A549 (cell line): ENCODE results near the gene SGTA. TPM values are rescaled to one million over a fixed set of nuclear protein-coding genes. Genes with fewer than 3 reads are reported as not detected.

Experiments
- ATAC-seq, 2 experiments: fragments of 200-7000 bp in 1 of 2; fragments of >200 bp in 1 of 2; cut with Nextera tagmentation in 1 of 2; cut with Tn5 transposase in 1 of 2; 3 replicates each; pipeline versions ENCODE4 v1.8.0 to v1.9.1; 2018 to 2020; ENCODE audit warnings: mild to moderate bottlenecking in 1 of 2, moderate library complexity in 1 of 2
- CTCF ChIA-PET: fragments of 300-600 bp; sonication (Branson Sonifier 250); formaldehyde crosslinking; extraction: SDS; loops from one replicate; lab custom pipeline; 2021; ENCODE audit warnings: antibody characterized with exemption, inconsistent platforms; lab: Yijun Ruan, JAX
- POLR2A ChIA-PET: fragments of 350-600 bp; formaldehyde crosslinking; extraction: SDS; loops from one replicate; lab custom pipeline; 2021; ENCODE audit warnings: antibody characterized with exemption, inconsistent platforms; lab: Yijun Ruan, JAX
- DNase-seq, 2 experiments: peaks; one replicate each; pipeline versions ENCODE4 v3.0.0 to v3.0.0-alpha.2; 2011 to 2016; ENCODE audit warnings: low read depth in 1 of 2, low spot score in 1 of 2
- FAIRE-seq: peaks from 2 replicates; lab custom pipeline; 2011; peaks lifted over from hg19 to GRCh38; lab: Jason Lieb, UNC
- H3K27ac ChIP-seq, 2 experiments: fragments of >200 bp; sonication (Bioruptor Twin); formaldehyde crosslinking; 3 replicates each; pipeline ENCODE4 v1.5.1; 2016 to 2017
- H3K4me1 ChIP-seq: fragments of >200 bp; sonication (Bioruptor Twin); formaldehyde crosslinking; 3 replicates; pipeline ENCODE4 v1.6.1; 2016
- H3K4me2 ChIP-seq: fragments of >200 bp; sonication (Bioruptor Twin); formaldehyde crosslinking; 3 replicates; pipeline ENCODE4 v1.6.1; 2016
- H3K4me3 ChIP-seq: fragments of >200 bp; sonication (Bioruptor Twin); formaldehyde crosslinking; 3 replicates; pipeline ENCODE4 v1.5.1; 2016
- H3K9me3 ChIP-seq: fragments of >200 bp; sonication (Bioruptor Twin); formaldehyde crosslinking; 3 replicates; pipeline ENCODE4 v1.6.1; 2016
- ATOH8 ChIP-seq: fragments of 250-450 bp; sonication (Bioruptor Pico); IDR thresholded peaks from 2 replicates; pipeline ENCODE4 v1.5.0; 2020; ENCODE audit warnings: low read depth, mild to moderate bottlenecking, moderate library complexity
- CEBPB ChIP-seq, 2 experiments: fragments of >200 bp in 1 of 2; sonication (Bioruptor Twin) in 1 of 2; formaldehyde crosslinking in 1 of 2; IDR thresholded peaks; 2 replicates each; pipeline ENCODE4 v1.6.1; 2012 to 2016
- CHD2 ChIP-seq: fragments of 150-350 bp; IDR thresholded peaks from 2 replicates; pipeline ENCODE4 v1.6.1; 2014; ENCODE audit warnings: low read length; ENCODE audit not compliant: partially characterized antibody
- EHF ChIP-seq: fragments of 250-450 bp; sonication (Bioruptor Pico); IDR thresholded peaks from 2 replicates; pipeline ENCODE4 v1.5.0; 2020; ENCODE audit warnings: mild to moderate bottlenecking
- EHMT2 ChIP-seq: fragments of 200-600 bp; sonication (generic); IDR thresholded peaks from 2 replicates; pipeline ENCODE4 v1.6.1; 2016; ENCODE audit warnings: antibody characterized with exemption, low read depth, mild to moderate bottlenecking, moderate library complexity
- EP300 ChIP-seq, 2 experiments: fragments of >200 bp; sonication (Bioruptor Twin); formaldehyde crosslinking; IDR thresholded peaks; 2 replicates in 1 of 2; 3 replicates in 1 of 2; pipeline ENCODE4 v1.6.1; 2016 to 2017
- ESRRA ChIP-seq: fragments of 150-350 bp; IDR thresholded peaks from 2 replicates; pipeline ENCODE4 v1.6.1; 2014; ENCODE audit warnings: mild to moderate bottlenecking, low read length, borderline replicate concordance
- FOSL2 ChIP-seq, 2 experiments: fragments of 450-650 bp in 1 of 2; fragments of >200 bp in 1 of 2; sonication (Bioruptor Twin) in 1 of 2; formaldehyde crosslinking; IDR thresholded peaks; 2 replicates each; pipeline versions ENCODE4 v1.5.0 to v1.6.1; 2016 to 2020; ENCODE audit warnings: mild to moderate bottlenecking in 1 of 2, moderate library complexity in 1 of 2
- FOXS1 ChIP-seq: fragments of 250-450 bp; sonication (Bioruptor Pico); IDR thresholded peaks from 2 replicates; pipeline ENCODE4 v1.5.0; 2020; ENCODE audit warnings: mild to moderate bottlenecking, moderate library complexity
- JUN ChIP-seq, 2 experiments: fragments of >200 bp; sonication (Bioruptor Twin); formaldehyde crosslinking; IDR thresholded peaks; 2 replicates in 1 of 2; 3 replicates in 1 of 2; pipeline ENCODE4 v1.6.1; 2016 to 2017
- JUNB ChIP-seq: fragments of >200 bp; sonication (Bioruptor Twin); formaldehyde crosslinking; IDR thresholded peaks from 2 replicates; pipeline ENCODE4 v1.6.1; 2016
- KDM1A ChIP-seq: fragments of 200-600 bp; sonication (generic); IDR thresholded peaks from 2 replicates; pipeline ENCODE4 v1.6.1; 2016; ENCODE audit warnings: low read depth, mild to moderate bottlenecking
- KDM5A ChIP-seq: fragments of 200-600 bp; sonication (generic); IDR thresholded peaks from 2 replicates; pipeline ENCODE4 v1.6.1; 2016; ENCODE audit warnings: antibody characterized with exemption, mild to moderate bottlenecking
- POLR2AphosphoS2 ChIP-seq: conservative IDR thresholded peaks from 2 replicates; pipeline ENCODE4 v1.6.1; 2012; ENCODE audit warnings: low read length, improper control_type of control experiment, inconsistent platforms
- RARB ChIP-seq: fragments of 250-450 bp; sonication (Bioruptor Pico); IDR thresholded peaks from 2 replicates; pipeline ENCODE4 v1.8.0; 2021; ENCODE audit warnings: mild to moderate bottlenecking, moderate library complexity
- RNF2 ChIP-seq: fragments of 200-600 bp; sonication (generic); IDR thresholded peaks from 2 replicates; pipeline ENCODE4 v1.6.1; 2016; ENCODE audit warnings: low read depth, mild to moderate bottlenecking, antibody characterized with exemption, moderate library complexity, borderline replicate concordance
- SMC3 ChIP-seq: fragments of >200 bp; sonication (Bioruptor Twin); formaldehyde crosslinking; IDR thresholded peaks from 3 replicates; pipeline ENCODE4 v1.6.1; 2018; ENCODE audit warnings: inconsistent platforms
- SREBF2 ChIP-seq: fragments of 450-650 bp; IDR thresholded peaks from 2 replicates; pipeline ENCODE4 v1.6.1; 2014; ENCODE audit warnings: mild to moderate bottlenecking, moderate library complexity
- TFCP2L1 ChIP-seq: fragments of 250-450 bp; sonication (Bioruptor Pico); IDR thresholded peaks from 2 replicates; pipeline ENCODE4 v1.5.0; 2021; ENCODE audit warnings: mild to moderate bottlenecking
- ZNF302 ChIP-seq: fragments of 250-450 bp; sonication (Bioruptor Pico); IDR thresholded peaks from 2 replicates; pipeline ENCODE4 v1.9.0; 2021; ENCODE audit warnings: inconsistent platforms, mild to moderate bottlenecking, moderate library complexity
- WGBS: methylation state at CpG from one replicate; pipeline ENCODE4 v1.1.6; 2017; ENCODE audit errors: missing lambda C conversion rate; 5-methylcytosine and 5-hydroxymethylcytosine counted together
- polyA plus RNA-seq, 4 experiments: library from polyadenylated mRNA; depleted of rRNA in 3 of 4; stranded (reverse); fragments of >200 nt; fragmentation: RNase III in 1 of 4; extraction: RNeasy Plus Mini Kit Qiagen cat#74134 plus additional on column Dnase treatment in 1 of 4; gene quantifications; 2 replicates in 3 of 4; 3 replicates in 1 of 4; pipeline ENCODE4 v1.2.3, GENCODE V29; 2011 to 2017
- TF ChIP-seq, protein P1 (sequence below): fragments of 250-450 bp; sonication (Bioruptor Pico); IDR thresholded peaks from 2 replicates; pipeline ENCODE4 v1.5.0; 2021; ENCODE audit warnings: mild to moderate bottlenecking, moderate library complexity, borderline replicate concordance
- TF ChIP-seq, protein P2 (sequence below): IDR thresholded peaks from 2 replicates; pipeline ENCODE4 v1.6.1; 2012; ENCODE audit warnings: low read depth, borderline replicate concordance

The SGTA gene
- polyA plus RNA-seq, 2 of the 4 experiments (the other 2 are of a cell fraction), result 39.1 to 48.0 TPM

DNA sequence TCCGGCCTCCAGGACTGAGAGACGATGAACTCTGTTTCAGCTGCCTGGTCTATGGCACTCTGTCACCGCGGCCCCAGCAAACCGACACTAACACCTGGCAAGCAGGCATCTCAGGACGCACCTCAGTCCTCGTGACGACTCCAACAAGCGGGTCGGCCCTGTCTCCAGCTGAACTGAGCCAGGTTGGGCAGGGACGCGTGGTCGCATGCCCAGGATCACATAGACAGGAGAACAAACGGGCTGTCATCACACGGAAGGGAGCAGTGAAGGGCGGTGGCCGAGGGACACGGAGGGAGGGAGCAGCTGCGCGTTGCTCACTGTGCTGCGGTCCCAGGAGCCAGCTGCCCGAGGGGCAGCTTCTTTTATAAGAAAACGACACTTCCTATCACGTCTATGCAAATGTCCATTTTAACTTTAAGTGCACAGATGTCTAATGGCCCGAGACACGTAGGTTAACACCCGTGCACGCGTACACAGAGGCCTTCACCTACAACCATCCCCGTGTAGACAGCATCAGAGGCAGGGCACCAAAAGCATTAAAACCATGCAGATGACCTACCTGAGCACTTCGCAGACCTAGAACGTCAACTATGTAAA lies 8.9 kb downstream of the SGTA start:
- ChIA-PET POLR2A (no interaction called here), CTCF (no interaction called here)
- Histone ChIP-seq H3K4me1 (no peaks in the 10 kb centered on the region), H3K4me2 (no peak overlapping the region), H3K27ac (no peak overlapping the region), H3K9me3 (no peaks in the 10 kb centered on the region), H3K4me3 (no peak overlapping the region)
- TF ChIP-seq EHF (CRISPR knock-in tag) (no peak), FOSL2 (IDR thresholded peaks at IDR 0.05) (no peak), FOSL2 (CRISPR knock-in tag; IDR thresholded peaks at IDR 0.05) (no peak), ESRRA (no peak), SMC3 (no peak), FOXS1 (no peak), ATOH8 (CRISPR knock-in tag) (no peak), JUN (IDR thresholded peaks at IDR 0.05) (no peak), POLR2AphosphoS2 (no peak), RARB (CRISPR knock-in tag) (no peak), CHD2 (no peak), EHMT2 (no peak), KDM1A (no peak), JUNB (no peak)
- TF ChIP-seq, protein P1, sequence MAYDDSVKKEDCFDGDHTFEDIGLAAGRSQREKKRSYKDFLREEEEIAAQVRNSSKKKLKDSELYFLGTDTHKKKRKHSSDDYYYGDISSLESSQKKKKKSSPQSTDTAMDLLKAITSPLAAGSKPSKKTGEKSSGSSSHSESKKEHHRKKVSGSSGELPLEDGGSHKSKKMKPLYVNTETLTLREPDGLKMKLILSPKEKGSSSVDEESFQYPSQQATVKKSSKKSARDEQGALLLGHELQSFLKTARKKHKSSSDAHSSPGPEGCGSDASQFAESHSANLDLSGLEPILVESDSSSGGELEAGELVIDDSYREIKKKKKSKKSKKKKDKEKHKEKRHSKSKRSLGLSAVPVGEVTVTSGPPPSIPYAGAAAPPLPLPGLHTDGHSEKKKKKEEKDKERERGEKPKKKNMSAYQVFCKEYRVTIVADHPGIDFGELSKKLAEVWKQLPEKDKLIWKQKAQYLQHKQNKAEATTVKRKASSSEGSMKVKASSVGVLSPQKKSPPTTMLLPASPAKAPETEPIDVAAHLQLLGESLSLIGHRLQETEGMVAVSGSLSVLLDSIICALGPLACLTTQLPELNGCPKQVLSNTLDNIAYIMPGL (CRISPR knock-in tag), result no peak
- TF ChIP-seq, protein P2, sequence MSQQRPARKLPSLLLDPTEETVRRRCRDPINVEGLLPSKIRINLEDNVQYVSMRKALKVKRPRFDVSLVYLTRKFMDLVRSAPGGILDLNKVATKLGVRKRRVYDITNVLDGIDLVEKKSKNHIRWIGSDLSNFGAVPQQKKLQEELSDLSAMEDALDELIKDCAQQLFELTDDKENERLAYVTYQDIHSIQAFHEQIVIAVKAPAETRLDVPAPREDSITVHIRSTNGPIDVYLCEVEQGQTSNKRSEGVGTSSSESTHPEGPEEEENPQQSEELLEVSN, result no peak
- no peak for ATAC-seq
- no peak for DNase-seq
- no peak for FAIRE-seq
- WGBS, result 93% methylated on average over 28 of the region's 32 CpGs

GRCh38 chr19:2771786-2772674 lies 11.0 kb downstream of the SGTA start:
- no peaks in the 10 kb centered on the region for H3K9me3 ChIP-seq
- no peak overlapping the region for H3K4me3 ChIP-seq
- ATAC-seq, result no peak
- no peaks in the 10 kb centered on the region for H3K4me1 ChIP-seq
- 89% methylated on average over 18 of the region's 29 CpGs for WGBS
- no peak for DNase-seq
- no peak overlapping the region for H3K27ac ChIP-seq
- H3K4me2 ChIP-seq, result no peak overlapping the region
- TF ChIP-seq SREBF2 (no peak), RARB (CRISPR knock-in tag) (no peak), ATOH8 (CRISPR knock-in tag) (no peak), CEBPB (IDR thresholded peaks at IDR 0.05) (no peak), ESRRA (no peak), ZNF302 (CRISPR knock-in tag) (no peak), EP300 (IDR thresholded peaks at IDR 0.05) (no peak), RNF2 (no peak), KDM5A (no peak), TFCP2L1 (CRISPR knock-in tag) (no peak), FOSL2 (IDR thresholded peaks at IDR 0.05) (no peak), FOSL2 (CRISPR knock-in tag; IDR thresholded peaks at IDR 0.05) (no peak)
- TF ChIP-seq, all 56 proteins: peak for 0
- no peak for FAIRE-seq
- ChIA-PET CTCF (interaction anchor here (1.8 kb wide), 1 partner anchor 124 kb away, joined by 5 read pairs; no protein-coding TSS in a partner anchor), POLR2A (no interaction called here)
